Tibial nerve (tissue), 4 donors: ENCODE data around the gene SFI1. TPM values are rescaled to one million over a fixed set of nuclear protein-coding genes. Genes with fewer than 3 reads are reported as not detected.
A peak's percentile ranks its signal among the peaks of the same experiment; 100 is the strongest.
"Not testable (repeated sequence)": the region's sequence is repeated elsewhere in the genome, so short reads cannot be mapped to it uniquely, and the experiment has no call there.

ENCODE experiments used
- DNase-seq, 2 donors: peaks; one replicate each; pipeline ENCODE4 v3.0.0-alpha.2; 2019; ENCODE audit warnings: low spot score in 2 of 2
- H3K27ac ChIP-seq, 4 donors: fragments of 200-600 bp; sonication (generic) in 3 of 4; one replicate each; pipeline ENCODE4 v1.5.1; 2017 to 2019; ENCODE audit warnings: mild to moderate bottlenecking in 1 of 4
- H3K27me3 ChIP-seq, 2 donors: fragments of 200-600 bp; sonication (generic) in 1 of 2; one replicate each; pipeline versions ENCODE4 v1.5.1 to v1.6.0; 2017 to 2019
- H3K36me3 ChIP-seq, 3 donors: fragments of 200-600 bp; sonication (generic); one replicate each; pipeline ENCODE4 v1.5.1; 2018 to 2019
- H3K4me1 ChIP-seq, 4 donors: fragments of 200-600 bp; sonication (generic) in 3 of 4; one replicate each; pipeline ENCODE4 v1.5.1; 2017 to 2019
- H3K4me3 ChIP-seq, 4 donors: fragments of 200-600 bp; sonication (generic) in 3 of 4; one replicate each; pipeline ENCODE4 v1.5.1; 2017 to 2019; ENCODE audit warnings: mild to moderate bottlenecking in 1 of 4, moderate library complexity in 1 of 4
- H3K9me3 ChIP-seq, 4 donors: fragments of 200-600 bp; sonication (generic) in 3 of 4; one replicate each; pipeline ENCODE4 v1.5.1; 2017 to 2019
- CTCF ChIP-seq, 5 experiments: fragments of 200-600 bp in 3 of 5; fragments of 450-650 bp in 2 of 5; sonication (generic) in 3 of 5; IDR thresholded peaks; one replicate each; pipeline ENCODE4 v1.5.1; 2016 to 2019; ENCODE audit warnings: antibody characterized with exemption in 5 of 5, mild to moderate bottlenecking in 3 of 5, moderate library complexity in 2 of 5
- EP300 ChIP-seq, 2 donors: sonication (generic); formaldehyde crosslinking; IDR thresholded peaks; one replicate each; pipeline ENCODE4 v1.6.1; 2017; ENCODE audit warnings: antibody characterized with exemption in 2 of 2, mild to moderate bottlenecking in 1 of 2
- POLR2A ChIP-seq, 2 donors: fragments of 450-650 bp; IDR thresholded peaks; one replicate each; pipeline ENCODE4 v1.6.1; 2017; ENCODE audit warnings: antibody characterized with exemption in 2 of 2, mild to moderate bottlenecking in 2 of 2, moderate library complexity in 2 of 2
- WGBS, 2 donors: methylation state at CpG; one replicate each; pipeline ENCODE4 v1.1.5; 2018; 5-methylcytosine and 5-hydroxymethylcytosine counted together
- total RNA-seq, 4 donors: library from RNA; depleted of rRNA; stranded (reverse); fragments of >200 nt; gene quantifications; one replicate each; pipeline ENCODE4 v1.1.0, GENCODE V29; 2016

Gene SFI1
- total RNA-seq, 4 donors from 2014 or later, result 30.4 to 66.9 (median 49.5) TPM

- no peaks in the 10 kb centered on the region for H3K27me3 ChIP-seq
- TF ChIP-seq POLR2A (IDR thresholded peaks at IDR 0.05), result no peak
- no peak for TF ChIP-seq CTCF (IDR thresholded peaks at IDR 0.05)
- TF ChIP-seq EP300 (IDR thresholded peaks at IDR 0.05), result no peak
- peaks cover 0 to 48% (median 14%) of the 10 kb centered on the region in 4 donors for H3K4me1 ChIP-seq
- H3K36me3 ChIP-seq, result peaks cover 0 to 9% (median 0%) of the 10 kb centered on the region in 3 donors
- H3K27ac ChIP-seq, result peak overlapping the region; percentile 91 to 98 (median 95)
- 74 to 77% methylated on average over 8 of the region's 8 CpGs for WGBS, 2 donors
- peak overlapping the region in 1 of 4 donors; percentile 90 for H3K4me3 ChIP-seq
- no peak for DNase-seq
- H3K9me3 ChIP-seq, result no peaks in the 10 kb centered on the region
Observed at GRCh38 chr22:31491218-31491962, 4.9 kb upstream of the SFI1 start.

- 80 to 91% methylated on average over 3 of the region's 3 CpGs for WGBS, 2 donors
- no peaks in the 10 kb centered on the region for H3K27me3 ChIP-seq
- H3K4me1 ChIP-seq, result peaks cover 0 to 50% (median 14%) of the 10 kb centered on the region in 4 donors
- no peak overlapping the region for H3K4me3 ChIP-seq
- peaks cover 0 to 3% (median 0%) of the 10 kb centered on the region in 3 donors for H3K36me3 ChIP-seq
- no peak for TF ChIP-seq CTCF (IDR thresholded peaks at IDR 0.05)
- no peak for TF ChIP-seq EP300 (IDR thresholded peaks at IDR 0.05)
- TF ChIP-seq POLR2A (IDR thresholded peaks at IDR 0.05), result no peak
- no peaks in the 10 kb centered on the region for H3K9me3 ChIP-seq
- DNase-seq, result no peak
- H3K27ac ChIP-seq, result no peak overlapping the region
Observed at GRCh38 chr22:31492151-31492550, 4.2 kb upstream of the SFI1 start.

GRCh38 chr22:31493355-31493754 lies 3.0 kb upstream of the SFI1 start:
- H3K36me3 ChIP-seq, DNase-seq, H3K4me3 ChIP-seq, H3K9me3 ChIP-seq, H3K27me3 ChIP-seq, H3K27ac ChIP-seq: not testable (repeated sequence)
- WGBS, 2 donors, result 94 to 96% methylated on average over 5 of the region's 5 CpGs
- peaks cover 0 to 44% (median 9%) of the 10 kb centered on the region in 4 donors for H3K4me1 ChIP-seq

- H3K27ac ChIP-seq, result peak overlapping the region in 3 of 4 donors; percentile 78 to 88 (median 79)
- no peak for DNase-seq
- peak overlapping the region; percentile 66 to 97 (median 70) for H3K4me3 ChIP-seq
- H3K9me3 ChIP-seq, result no peaks in the 10 kb centered on the region
- 74 to 76% methylated on average over 15 of the region's 15 CpGs for WGBS, 2 donors
- H3K36me3 ChIP-seq, result no peaks in the 10 kb centered on the region
- peaks cover 0 to 35% (median 4%) of the 10 kb centered on the region in 4 donors for H3K4me1 ChIP-seq
- TF ChIP-seq CTCF (IDR thresholded peaks at IDR 0.05), result no peak
- no peak for TF ChIP-seq POLR2A (IDR thresholded peaks at IDR 0.05)
- no peak for TF ChIP-seq EP300 (IDR thresholded peaks at IDR 0.05)
- no peaks in the 10 kb centered on the region for H3K27me3 ChIP-seq
Observed at GRCh38 chr22:31495343-31495742, 993 bp upstream of the SFI1 start.

GRCh38 chr22:31496735-31497146 lies 405 bp downstream of the SFI1 start:
- H3K27ac ChIP-seq, result peak overlapping the region; percentile 57 to 88 (median 78)
- WGBS, 2 donors, result 1 to 3% methylated on average over 9 to 18 of the region's 30 CpGs
- peaks cover 0 to 25% (median 0%) of the 10 kb centered on the region in 4 donors for H3K4me1 ChIP-seq
- no peaks in the 10 kb centered on the region for H3K9me3 ChIP-seq
- no peaks in the 10 kb centered on the region for H3K27me3 ChIP-seq
- H3K4me3 ChIP-seq, result peak overlapping the region; percentile 66 to 97 (median 70)
- peaks cover 0 to 12% (median 0%) of the 10 kb centered on the region in 3 donors for H3K36me3 ChIP-seq
- no peak for TF ChIP-seq POLR2A (IDR thresholded peaks at IDR 0.05)
- no peak for TF ChIP-seq CTCF (IDR thresholded peaks at IDR 0.05)
- no peak for TF ChIP-seq EP300 (IDR thresholded peaks at IDR 0.05)
- DNase-seq, result no peak
